ENCODE data around the gene PLAC8L1. TPM values are rescaled to one million over a fixed set of nuclear protein-coding genes. Genes with fewer than 3 reads are reported as not detected.
"Not testable (repeated sequence)": the region's sequence is repeated elsewhere in the genome, so short reads cannot be mapped to it uniquely, and the experiment has no call there.

Gene PLAC8L1
- total RNA-seq, 1 experiment from 2014 or later = not detected

DNA sequence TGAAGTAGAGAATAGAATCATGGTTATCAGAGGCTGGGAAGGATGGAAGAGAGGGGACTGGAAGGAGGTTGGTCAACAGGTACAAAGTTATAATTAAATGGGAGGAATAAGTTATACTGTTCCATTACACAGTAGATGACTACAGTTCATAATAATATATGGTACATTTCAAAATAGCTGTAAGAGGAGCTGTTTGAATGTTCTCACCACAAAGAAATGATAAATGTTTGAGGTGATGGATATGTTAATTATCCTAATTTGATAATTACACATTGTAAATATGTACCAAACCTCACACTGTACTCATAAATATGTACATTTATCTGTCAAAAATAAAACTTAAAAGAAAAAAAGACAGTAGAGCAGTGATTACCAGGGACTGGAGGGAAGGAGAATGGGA lies 12.9 kb upstream of the PLAC8L1 start:
- intact Hi-C loops (cut with micrococcal nuclease; ENCODE audit: unreplicated experiment) = no loop called here
- DNase-seq = no peak
- Histone ChIP-seq H3K36me3 (ENCODE audit: low read depth) (peaks cover 53% of the 10 kb centered on the region), H3K4me1 (replicated peaks; ENCODE audit: insufficient read depth) (no peaks in the 10 kb centered on the region), H4K20me1 (ENCODE audit: insufficient read depth) (peaks cover 3% of the 10 kb centered on the region; the same call in 1 of the 2 replicates), H3K27me3 (ENCODE audit: insufficient read depth, low read depth) (no peaks in the 10 kb centered on the region), H2AFZ (no peak overlapping the region), H3K9me3 (ENCODE audit: insufficient read depth, low read depth) (no peaks in the 10 kb centered on the region), H3K79me2 (ENCODE audit: low read depth) (no peaks in the 10 kb centered on the region), H3F3A (ENCODE audit: insufficient read depth, low read depth) (no peaks in the 10 kb centered on the region; the same call in none of the 2 replicates), H3K27ac (no peak overlapping the region), H3K4me2 (no peak overlapping the region), H3K9me2 (ENCODE audit: insufficient read depth) (no peaks in the 10 kb centered on the region), H3K4me3 (no peak overlapping the region)
- ChIA-PET CTCF (no interaction called here), POLR2A (ENCODE audit: unreplicated experiment) (no interaction called here)
- no TSS peak for BruUV-seq (replicated peaks)
- TF ChIP-seq, protein P1, sequence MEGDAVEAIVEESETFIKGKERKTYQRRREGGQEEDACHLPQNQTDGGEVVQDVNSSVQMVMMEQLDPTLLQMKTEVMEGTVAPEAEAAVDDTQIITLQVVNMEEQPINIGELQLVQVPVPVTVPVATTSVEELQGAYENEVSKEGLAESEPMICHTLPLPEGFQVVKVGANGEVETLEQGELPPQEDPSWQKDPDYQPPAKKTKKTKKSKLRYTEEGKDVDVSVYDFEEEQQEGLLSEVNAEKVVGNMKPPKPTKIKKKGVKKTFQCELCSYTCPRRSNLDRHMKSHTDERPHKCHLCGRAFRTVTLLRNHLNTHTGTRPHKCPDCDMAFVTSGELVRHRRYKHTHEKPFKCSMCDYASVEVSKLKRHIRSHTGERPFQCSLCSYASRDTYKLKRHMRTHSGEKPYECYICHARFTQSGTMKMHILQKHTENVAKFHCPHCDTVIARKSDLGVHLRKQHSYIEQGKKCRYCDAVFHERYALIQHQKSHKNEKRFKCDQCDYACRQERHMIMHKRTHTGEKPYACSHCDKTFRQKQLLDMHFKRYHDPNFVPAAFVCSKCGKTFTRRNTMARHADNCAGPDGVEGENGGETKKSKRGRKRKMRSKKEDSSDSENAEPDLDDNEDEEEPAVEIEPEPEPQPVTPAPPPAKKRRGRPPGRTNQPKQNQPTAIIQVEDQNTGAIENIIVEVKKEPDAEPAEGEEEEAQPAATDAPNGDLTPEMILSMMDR (conservative IDR thresholded peaks at IDR 0.05) = no peak
- no peak for TF ChIP-seq EZH2 (IDR thresholded peaks at IDR 0.05; ENCODE audit: low read depth)

DNA sequence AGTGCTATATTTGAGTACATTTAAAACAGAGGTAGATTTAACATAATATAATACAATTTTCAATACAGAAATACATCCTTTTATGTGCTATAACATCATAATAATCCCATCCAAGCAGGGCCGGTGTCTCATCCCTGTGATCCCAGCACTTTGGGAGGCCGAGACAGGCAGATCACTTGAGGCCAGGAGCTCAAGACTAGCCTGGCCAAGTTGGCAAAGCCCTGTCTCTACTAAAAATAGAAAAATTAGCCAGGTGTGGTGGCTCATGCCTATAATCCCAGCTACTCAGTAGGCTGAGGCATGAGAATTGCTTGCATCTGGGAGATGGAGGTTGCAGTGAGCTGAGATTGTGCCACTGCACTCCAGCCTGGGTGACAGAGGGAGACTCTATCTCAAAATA lies 11.8 kb upstream of the PLAC8L1 start:
- H3K4me1 ChIP-seq (replicated peaks; ENCODE audit: insufficient read depth); H3K9me2 ChIP-seq (ENCODE audit: insufficient read depth); H3F3A ChIP-seq (ENCODE audit: insufficient read depth, low read depth); H3K79me2 ChIP-seq (ENCODE audit: low read depth); DNase-seq; BruUV-seq (replicated peaks); H4K20me1 ChIP-seq (ENCODE audit: insufficient read depth); H3K9me3 ChIP-seq (ENCODE audit: insufficient read depth, low read depth); CTCF ChIA-PET; H3K4me3 ChIP-seq; H3K4me2 ChIP-seq; H2AFZ ChIP-seq; H3K27me3 ChIP-seq (ENCODE audit: insufficient read depth, low read depth); POLR2A ChIA-PET (ENCODE audit: unreplicated experiment); H3K27ac ChIP-seq; intact Hi-C loops (cut with micrococcal nuclease; ENCODE audit: unreplicated experiment): not testable (repeated sequence)
- H3K36me3 ChIP-seq (ENCODE audit: low read depth) = peaks cover 44% of the 10 kb centered on the region

DNA sequence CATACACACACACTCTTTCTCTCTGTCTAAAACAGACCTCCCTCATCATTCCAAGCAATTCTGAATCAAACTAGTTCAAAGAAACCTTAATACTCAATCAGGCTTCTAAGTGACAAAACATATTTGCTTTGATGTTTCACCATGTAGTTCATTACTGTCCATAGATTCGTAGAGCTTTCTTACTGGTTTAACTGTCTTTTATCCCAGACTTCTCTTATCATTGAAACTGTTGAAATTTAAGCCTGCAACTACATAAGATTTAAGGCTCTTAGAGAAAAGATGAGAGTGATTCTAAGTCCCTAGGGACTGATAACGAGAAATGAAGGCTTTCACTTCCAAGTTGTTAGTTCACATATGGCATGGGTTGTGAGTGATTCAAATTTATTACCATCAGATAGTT lies 11.0 kb upstream of the PLAC8L1 start:
- BruUV-seq (replicated peaks) = no TSS peak

More for the DNA sequence above, 11.0 kb upstream of the PLAC8L1 start:
- DNase-seq = no peak
- Histone ChIP-seq H3K4me2 (no peak overlapping the region), H3K4me1 (replicated peaks; ENCODE audit: insufficient read depth) (no peaks in the 10 kb centered on the region), H3K27ac (no peak overlapping the region), H3F3A (ENCODE audit: insufficient read depth, low read depth) (no peaks in the 10 kb centered on the region; the same call in none of the 2 replicates), H3K79me2 (ENCODE audit: low read depth) (no peaks in the 10 kb centered on the region), H4K20me1 (ENCODE audit: insufficient read depth) (peaks cover 3% of the 10 kb centered on the region; the same call in 1 of the 2 replicates), H3K4me3 (no peak overlapping the region), H3K27me3 (ENCODE audit: insufficient read depth, low read depth) (no peaks in the 10 kb centered on the region), H2AFZ (no peak overlapping the region), H3K36me3 (ENCODE audit: low read depth) (peaks cover 39% of the 10 kb centered on the region; the same call in 1 of the 2 replicates), H3K9me2 (ENCODE audit: insufficient read depth) (no peaks in the 10 kb centered on the region), H3K9me3 (ENCODE audit: insufficient read depth, low read depth) (no peaks in the 10 kb centered on the region)
- ChIA-PET CTCF (no interaction called here), POLR2A (ENCODE audit: unreplicated experiment) (no interaction called here)
- intact Hi-C loops (cut with micrococcal nuclease; ENCODE audit: unreplicated experiment) = no loop called here
- no peak for TF ChIP-seq EZH2 (IDR thresholded peaks at IDR 0.05; ENCODE audit: low read depth)
- TF ChIP-seq, protein P1 (conservative IDR thresholded peaks at IDR 0.05) = no peak
